Activated CD8-positive, alpha-beta T cell treated with anti-CD3 and anti-CD28 coated beads for 36 hours (primary cell): ENCODE results near the gene TCF12. TPM values are rescaled to one million over a fixed set of nuclear protein-coding genes. Genes with fewer than 3 reads are reported as not detected.

Experiments used
- ATAC-seq: fragments of 200-7000 bp; cut with Tn5 transposase; one replicate; pipeline ENCODE4 v1.10.0; 2021; ENCODE audit warnings: mild to moderate bottlenecking, moderate library complexity
- CTCF ChIA-PET: fragments of 350-600 bp; sonication (Branson Sonifier 250); formaldehyde crosslinking; loops from one replicate; lab custom pipeline; 2021; ENCODE audit warnings: antibody characterized with exemption; lab: Charles Lee
- POLR2A ChIA-PET: fragments of 350-600 bp; sonication (Branson Sonifier 250); formaldehyde crosslinking; loops from one replicate; lab custom pipeline; 2021; ENCODE audit warnings: antibody characterized with exemption; lab: Charles Lee
- DNase-seq: peaks from one replicate; pipeline ENCODE4 v3.0.0-alpha.2; 2020
- H3K27ac Mint-ChIP-seq: one replicate; pipeline ENCODE4 v1.8.0; 2021; ENCODE audit warnings: mild to moderate bottlenecking, mixed read lengths
- H3K27me3 Mint-ChIP-seq: one replicate; pipeline ENCODE4 v1.8.0; 2021; ENCODE audit warnings: mixed read lengths
- H3K36me3 Mint-ChIP-seq: one replicate; pipeline ENCODE4 v1.8.0; 2021; ENCODE audit warnings: low read depth, mixed read lengths
- H3K4me1 Mint-ChIP-seq: one replicate; pipeline ENCODE4 v1.8.0; 2021; ENCODE audit warnings: low read depth, mixed read lengths
- H3K4me3 Mint-ChIP-seq: one replicate; pipeline ENCODE4 v1.8.0; 2021; ENCODE audit warnings: mild to moderate bottlenecking, moderate library complexity, mixed read lengths
- H3K9me3 Mint-ChIP-seq: one replicate; pipeline ENCODE4 v1.8.0; 2021; ENCODE audit warnings: mixed read lengths
- CTCF ChIP-seq: fragments of 200-600 bp; IDR thresholded peaks from one replicate; pipeline ENCODE4 v1.8.0; 2022; ENCODE audit warnings: antibody characterized with exemption, mild to moderate bottlenecking
- intact Hi-C: fragments of 100-400 bp; cut with micrococcal nuclease; formaldehyde crosslinking; loops from one replicate; pipeline ENCODE4 v1.10.0; 2022
- total RNA-seq, 2 experiments: library from RNA; stranded (reverse); gene quantifications; one replicate each; pipeline ENCODE4 v1.2.3, GENCODE V29; 2021

The TCF12 gene
- total RNA-seq, 2 experiments from 2014 or later = 60.5 to 67.4 TPM

GRCh38 chr15:57288926-57289580 lies 370.6 kb downstream of the TCF12 start:
- ChIA-PET POLR2A (no interaction called here), CTCF (interaction anchor here (1.7 kb wide), 1 partner anchor 18 kb away, joined by 6 read pairs; no protein-coding TSS in a partner anchor)
- peaks cover 10% of the 10 kb centered on the region for H3K9me3 Mint-ChIP-seq
- H3K27me3 Mint-ChIP-seq = no peaks in the 10 kb centered on the region
- H3K27ac Mint-ChIP-seq = no peak overlapping the region
- no peak overlapping the region for H3K4me3 Mint-ChIP-seq
- DNase-seq = no peak
- no peak for TF ChIP-seq CTCF
- intact Hi-C loops = no loop called here
- no peak for ATAC-seq
- H3K36me3 Mint-ChIP-seq = peaks cover 49% of the 10 kb centered on the region
- H3K4me1 Mint-ChIP-seq = peaks cover 3% of the 10 kb centered on the region

- intact Hi-C loops = no loop called here
- H3K4me3 Mint-ChIP-seq = no peak overlapping the region
- ATAC-seq = no peak
- ChIA-PET POLR2A (no interaction called here), CTCF (interaction anchor here (1.7 kb wide), 1 partner anchor 17 kb away, joined by 6 read pairs; no protein-coding TSS in a partner anchor)
- H3K27me3 Mint-ChIP-seq = no peaks in the 10 kb centered on the region
- no peaks in the 10 kb centered on the region for H3K4me1 Mint-ChIP-seq
- TF ChIP-seq CTCF = no peak
- H3K27ac Mint-ChIP-seq = no peak overlapping the region
- peaks cover 10% of the 10 kb centered on the region for H3K9me3 Mint-ChIP-seq
- DNase-seq = no peak
- peaks cover 44% of the 10 kb centered on the region for H3K36me3 Mint-ChIP-seq
These were observed 371.7 kb downstream of the TCF12 start for GRCh38 chr15:57290187-57290586.

GRCh38 chr15:57290826-57291225 lies 372.4 kb downstream of the TCF12 start:
- Mint-ChIP-seq H3K36me3 (peaks cover 44% of the 10 kb centered on the region), H3K4me3 (no peak overlapping the region), H3K27me3 (no peaks in the 10 kb centered on the region), H3K4me1 (no peaks in the 10 kb centered on the region), H3K9me3 (peaks cover 10% of the 10 kb centered on the region), H3K27ac (no peak overlapping the region)
- intact Hi-C loops = no loop called here
- no peak for ATAC-seq
- ChIA-PET CTCF (no interaction called here), POLR2A (no interaction called here)
- DNase-seq = no peak
- no peak for TF ChIP-seq CTCF

GRCh38 chr15:57296473-57297162 lies 378.2 kb downstream of the TCF12 start:
- intact Hi-C loops = no loop called here
- Mint-ChIP-seq H3K27ac (no peak overlapping the region), H3K4me1 (peaks cover 9% of the 10 kb centered on the region), H3K9me3 (peaks cover 3% of the 10 kb centered on the region), H3K27me3 (no peaks in the 10 kb centered on the region), H3K4me3 (no peak overlapping the region), H3K36me3 (peaks cover 9% of the 10 kb centered on the region)
- DNase-seq (no peak), ATAC-seq (no peak)
- no peak for TF ChIP-seq CTCF
- ChIA-PET POLR2A (interaction anchor here (1.2 kb wide), 1 partner anchor 8 kb away, joined by 3 read pairs; no protein-coding TSS in a partner anchor), CTCF (interaction anchor here (1.7 to 2.3 kb wide), 2 partner anchors 10 to 150 kb away, joined by 5 to 8 read pairs; no protein-coding TSS in a partner anchor)

- Mint-ChIP-seq H3K9me3 (no peaks in the 10 kb centered on the region), H3K4me1 (peaks cover 9% of the 10 kb centered on the region), H3K27me3 (no peaks in the 10 kb centered on the region), H3K27ac (no peak overlapping the region), H3K4me3 (no peak overlapping the region), H3K36me3 (peaks cover 4% of the 10 kb centered on the region)
- intact Hi-C loops = no loop called here
- no peak for ATAC-seq
- CTCF ChIA-PET = interaction anchor here (1.7 to 2.3 kb wide), 2 partner anchors 9 to 151 kb away, joined by 5 to 8 read pairs; no protein-coding TSS in a partner anchor
- DNase-seq = no peak
- POLR2A ChIA-PET = interaction anchor here (0.8 to 1.2 kb wide), 2 partner anchors 9 kb away, joined by 3 read pairs; no protein-coding TSS in a partner anchor
- TF ChIP-seq CTCF = no peak
These were observed 378.7 kb downstream of the TCF12 start for GRCh38 chr15:57297163-57297593.
